ENCODE data around the gene POMP.
A peak's percentile ranks its signal among the peaks of the same experiment; 100 is the strongest.

The POMP gene

DNA sequence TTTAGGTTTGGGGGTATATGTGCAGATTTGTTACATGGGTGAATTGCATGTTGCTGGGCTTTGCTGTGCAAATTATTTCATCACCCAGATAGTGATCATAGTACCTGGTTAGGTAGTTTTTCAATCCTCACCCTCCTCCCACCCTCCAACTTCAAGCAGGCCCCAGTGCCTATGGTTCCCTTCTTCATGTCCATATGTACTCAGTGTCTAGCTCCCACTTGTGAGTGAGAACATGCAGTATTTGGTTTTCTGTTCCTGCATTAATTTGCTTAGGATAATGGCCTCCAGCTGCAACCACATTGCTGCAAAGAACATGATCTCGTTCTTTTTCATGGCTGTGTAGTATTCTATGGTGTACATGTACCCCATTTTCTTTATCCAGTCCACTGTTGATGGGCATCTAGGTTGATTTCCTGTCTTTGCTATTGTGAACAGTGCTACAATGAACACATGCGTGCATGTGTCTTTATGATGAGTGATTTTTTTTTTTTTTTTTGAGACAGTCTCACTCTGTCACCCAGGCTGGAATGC lies 42.9 kb upstream of the POMP start:
- H3K4me3 ChIP-seq (ENCODE audit: control insufficient read depth, low read depth, low read length) = no peak overlapping the region
- DNase-seq (ENCODE audit: low read depth) = no peak
- TF ChIP-seq, protein P1, sequence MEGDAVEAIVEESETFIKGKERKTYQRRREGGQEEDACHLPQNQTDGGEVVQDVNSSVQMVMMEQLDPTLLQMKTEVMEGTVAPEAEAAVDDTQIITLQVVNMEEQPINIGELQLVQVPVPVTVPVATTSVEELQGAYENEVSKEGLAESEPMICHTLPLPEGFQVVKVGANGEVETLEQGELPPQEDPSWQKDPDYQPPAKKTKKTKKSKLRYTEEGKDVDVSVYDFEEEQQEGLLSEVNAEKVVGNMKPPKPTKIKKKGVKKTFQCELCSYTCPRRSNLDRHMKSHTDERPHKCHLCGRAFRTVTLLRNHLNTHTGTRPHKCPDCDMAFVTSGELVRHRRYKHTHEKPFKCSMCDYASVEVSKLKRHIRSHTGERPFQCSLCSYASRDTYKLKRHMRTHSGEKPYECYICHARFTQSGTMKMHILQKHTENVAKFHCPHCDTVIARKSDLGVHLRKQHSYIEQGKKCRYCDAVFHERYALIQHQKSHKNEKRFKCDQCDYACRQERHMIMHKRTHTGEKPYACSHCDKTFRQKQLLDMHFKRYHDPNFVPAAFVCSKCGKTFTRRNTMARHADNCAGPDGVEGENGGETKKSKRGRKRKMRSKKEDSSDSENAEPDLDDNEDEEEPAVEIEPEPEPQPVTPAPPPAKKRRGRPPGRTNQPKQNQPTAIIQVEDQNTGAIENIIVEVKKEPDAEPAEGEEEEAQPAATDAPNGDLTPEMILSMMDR (conservative IDR thresholded peaks at IDR 0.05; ENCODE audit: control insufficient read depth, insufficient read depth, low read depth, low read length) = no peak

DNA sequence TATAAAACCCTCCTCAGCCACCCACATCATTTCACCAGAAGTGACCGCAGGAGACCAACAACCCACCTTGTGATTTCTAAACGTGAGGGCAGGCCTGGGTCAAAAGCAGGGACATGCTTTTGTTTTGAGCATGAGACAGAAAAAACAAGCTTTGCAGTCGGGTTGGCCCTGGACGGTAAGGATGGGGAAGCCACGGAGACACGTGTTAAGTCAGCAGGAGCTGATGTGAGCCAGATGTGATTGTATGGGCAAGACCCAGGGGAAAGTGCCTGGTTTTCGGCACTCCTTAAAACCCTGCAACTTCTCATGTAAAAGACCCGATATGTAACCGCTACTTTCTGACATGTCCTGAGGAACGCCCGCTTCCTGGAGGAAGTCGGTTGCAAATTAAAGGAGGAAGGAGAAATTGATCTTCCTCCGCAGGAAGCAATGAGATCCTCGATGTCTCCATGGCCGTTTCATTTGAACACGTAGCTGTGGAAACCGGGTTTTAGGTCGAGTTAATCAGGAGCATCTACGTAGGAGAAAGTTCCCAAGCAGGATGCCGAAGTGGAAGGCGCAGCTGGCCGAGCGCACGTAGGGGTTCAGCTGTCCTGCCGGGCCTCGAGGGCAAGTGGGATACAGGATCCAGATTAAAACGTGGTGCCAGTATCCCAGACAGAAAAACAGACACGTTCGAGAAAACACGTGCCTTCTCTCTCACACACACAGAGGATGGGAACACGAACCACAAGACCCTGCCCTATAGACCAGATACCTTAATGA lies 40.5 kb upstream of the POMP start:
- TF ChIP-seq, protein P1 (conservative IDR thresholded peaks at IDR 0.05; ENCODE audit: control insufficient read depth, insufficient read depth, low read depth, low read length) = no peak
- DNase-seq (ENCODE audit: low read depth) = no peak
- no peak overlapping the region for H3K4me3 ChIP-seq (ENCODE audit: control insufficient read depth, low read depth, low read length)

DNA sequence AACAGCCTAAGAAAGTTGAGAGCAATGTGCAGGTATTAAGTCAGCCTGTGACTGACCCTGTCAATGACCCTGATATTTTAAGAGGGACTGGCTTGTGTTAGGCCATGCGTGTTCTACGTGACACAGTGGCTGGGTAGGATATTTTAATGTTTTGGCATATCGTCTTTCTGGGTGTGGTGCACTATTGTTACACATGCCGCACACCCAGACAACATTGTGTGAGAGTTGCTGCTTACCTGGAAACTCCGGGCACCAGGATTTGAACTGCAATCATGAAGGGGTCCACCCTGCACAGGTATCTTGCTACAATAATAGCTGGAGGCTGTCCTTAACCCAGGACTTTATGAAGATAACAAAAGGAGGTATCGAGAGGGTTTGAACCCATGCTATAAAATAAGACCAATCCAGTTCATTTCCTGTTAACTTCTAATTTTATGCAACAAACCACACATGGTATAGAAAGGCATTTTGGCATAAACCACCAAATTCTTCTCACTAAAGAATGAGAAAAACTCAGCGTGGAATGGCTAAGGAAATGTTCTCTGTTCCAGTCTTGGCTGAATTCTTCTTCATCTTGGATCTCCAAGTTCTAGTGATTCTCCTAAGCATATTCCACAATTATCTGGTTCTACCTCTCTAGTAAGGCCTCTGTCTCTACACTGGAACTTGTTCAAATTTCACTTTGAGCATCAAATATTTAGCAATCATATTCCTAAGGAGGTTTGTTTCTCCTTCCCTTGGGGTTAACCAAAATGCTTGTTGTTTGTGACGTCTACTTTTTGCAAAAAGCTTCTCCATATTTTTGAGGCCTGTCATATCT lies 38.7 kb upstream of the POMP start:
- no peak for DNase-seq (ENCODE audit: low read depth)
- TF ChIP-seq, protein P1 (conservative IDR thresholded peaks at IDR 0.05; ENCODE audit: control insufficient read depth, insufficient read depth, low read depth, low read length) = no peak
- H3K4me3 ChIP-seq (ENCODE audit: control insufficient read depth, low read depth, low read length) = no peak overlapping the region

DNA sequence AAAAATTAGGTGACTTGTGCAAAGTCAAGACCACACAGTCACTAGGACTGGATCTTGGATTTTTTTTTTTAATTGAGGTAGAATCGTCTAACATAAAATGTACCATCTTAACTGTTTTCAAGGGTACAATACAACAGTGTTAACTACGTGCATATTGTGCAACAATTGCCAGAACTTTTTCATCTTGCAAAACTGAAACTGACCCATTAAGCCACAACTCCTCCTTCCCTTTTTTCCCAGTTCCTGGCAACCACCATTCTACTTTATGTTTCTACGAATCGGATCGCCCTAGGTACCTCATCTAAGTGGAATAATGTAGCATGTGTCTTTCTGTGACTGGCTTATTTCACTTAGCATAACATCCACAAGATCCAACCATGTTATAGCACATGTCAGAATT lies 37.5 kb upstream of the POMP start:
- TF ChIP-seq, protein P1 (conservative IDR thresholded peaks at IDR 0.05; ENCODE audit: control insufficient read depth, insufficient read depth, low read depth, low read length) = no peak
- no peak overlapping the region for H3K4me3 ChIP-seq (ENCODE audit: control insufficient read depth, low read depth, low read length)
- DNase-seq (ENCODE audit: low read depth) = no peak

DNA sequence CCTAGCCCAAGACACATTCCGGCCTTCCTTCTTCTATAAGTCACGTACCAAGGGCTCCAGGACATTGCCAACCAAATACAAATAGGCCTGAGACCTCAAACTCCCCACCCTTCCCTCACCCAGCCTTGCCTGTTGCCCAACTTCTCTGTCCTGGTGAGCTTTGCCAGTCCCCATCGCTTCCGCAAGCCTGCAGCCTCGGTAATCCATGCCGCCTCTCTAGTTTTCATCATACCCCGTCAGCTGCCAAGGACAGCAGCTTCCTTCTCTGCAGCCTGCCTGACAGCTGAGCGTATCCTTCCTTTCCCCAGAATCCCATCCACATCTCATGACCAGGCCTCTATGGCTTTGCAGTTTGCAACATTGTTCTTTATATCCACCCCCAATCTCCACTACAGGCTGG lies 36.6 kb upstream of the POMP start:
- no peak overlapping the region for H3K4me3 ChIP-seq (ENCODE audit: control insufficient read depth, low read depth, low read length)
- no peak for DNase-seq (ENCODE audit: low read depth)
- TF ChIP-seq, protein P1 (conservative IDR thresholded peaks at IDR 0.05; ENCODE audit: control insufficient read depth, insufficient read depth, low read depth, low read length) = no peak

DNA sequence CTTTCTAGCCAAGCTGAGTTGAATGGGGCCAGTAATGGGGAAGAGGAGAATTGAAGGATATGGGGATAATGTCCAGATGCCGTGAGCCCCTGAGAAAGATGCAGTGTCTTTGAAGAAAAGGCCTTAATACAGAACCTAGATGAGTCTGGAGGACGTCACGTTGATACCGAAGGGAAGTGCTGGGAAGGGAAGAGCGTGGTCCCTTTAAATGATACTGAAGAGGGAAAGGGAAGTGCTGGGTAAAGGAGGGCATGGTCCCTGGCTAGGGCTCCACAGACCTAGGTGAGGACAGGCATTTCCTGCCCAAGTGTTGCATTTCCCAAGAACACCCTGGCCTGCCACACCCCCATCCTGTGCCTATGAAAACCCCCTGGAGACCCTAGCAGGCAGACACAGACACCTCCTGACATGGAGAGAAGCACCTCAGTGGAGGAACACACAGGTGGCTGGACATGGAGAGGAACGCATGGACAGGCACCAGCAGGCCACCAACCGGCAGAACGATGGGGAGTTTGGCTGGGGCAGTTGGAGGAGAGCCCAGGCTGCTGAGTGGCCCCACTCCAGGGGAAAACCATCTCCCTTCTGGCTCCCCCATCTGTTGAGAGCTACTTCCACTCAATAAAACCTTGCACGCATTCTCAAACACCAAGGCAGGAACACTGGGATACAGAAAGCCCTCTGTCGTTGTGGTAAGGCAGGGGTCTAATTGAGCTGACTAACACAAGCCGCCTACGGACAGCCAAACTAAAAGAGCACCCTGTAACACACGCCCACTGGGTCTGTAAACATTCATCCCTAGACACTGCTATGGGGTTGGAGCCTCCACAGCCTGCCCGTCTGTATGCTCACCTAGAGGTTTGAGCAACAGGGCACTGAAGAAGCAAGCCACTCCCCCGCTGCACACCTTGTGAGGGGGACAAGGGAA lies 34.9 kb upstream of the POMP start:
- DNase-seq (ENCODE audit: low read depth) = peak; percentile 15
- TF ChIP-seq, protein P1 (conservative IDR thresholded peaks at IDR 0.05; ENCODE audit: control insufficient read depth, insufficient read depth, low read depth, low read length) = no peak
- H3K4me3 ChIP-seq (ENCODE audit: control insufficient read depth, low read depth, low read length) = no peak overlapping the region

Data from fibroblast of mammary gland (primary cell).